K562 (cell line): ENCODE results near the gene ARAP1. TPM values are rescaled to one million over a fixed set of nuclear protein-coding genes. Genes with fewer than 3 reads are reported as not detected.
A peak's percentile ranks its signal among the peaks of the same experiment; 100 is the strongest.

ENCODE experiments used
- KDM1A ChIP-seq, 2 experiments: fragments of 450-650 bp; IDR thresholded peaks; 2 replicates each; pipeline ENCODE4 v1.6.1; 2016; ENCODE audit warnings: mild to moderate bottlenecking in 2 of 2
- MBD2 ChIP-seq: sonication (generic); IDR thresholded peaks from 2 replicates; pipeline ENCODE4 v1.6.1; 2016; ENCODE audit warnings: low read depth, borderline replicate concordance
- MCM7 ChIP-seq, 2 experiments: fragments of 450-650 bp; IDR thresholded peaks; 2 replicates each; pipeline ENCODE4 v1.6.1; 2016 to 2018
- MTA1 ChIP-seq: fragments of 450-650 bp; IDR thresholded peaks from 2 replicates; pipeline ENCODE4 v1.6.1; 2017; ENCODE audit warnings: borderline replicate concordance
- NFE2L1 ChIP-seq: fragments of 450-650 bp; IDR thresholded peaks from 2 replicates; pipeline ENCODE4 v1.6.1; 2016; ENCODE audit warnings: missing genetic modification characterization, low read depth, mild to moderate bottlenecking, missing compliant biosample characterization, moderate library complexity, borderline replicate concordance
- NFIC ChIP-seq: fragments of 450-650 bp; IDR thresholded peaks from 2 replicates; pipeline ENCODE4 v1.6.1; 2017; ENCODE audit warnings: mild to moderate bottlenecking, inconsistent platforms
- PHF21A ChIP-seq: fragments of 450-650 bp; IDR thresholded peaks from 2 replicates; pipeline ENCODE4 v1.6.1; 2017; ENCODE audit warnings: low read depth, borderline replicate concordance
- TEAD4 ChIP-seq, 2 experiments: sonication (generic) in 1 of 2; formaldehyde crosslinking in 1 of 2; IDR thresholded peaks; 2 replicates each; pipeline versions ENCODE4 v1.6.1 to v1.8.0; 2012 to 2022; ENCODE audit warnings: borderline replicate concordance in 1 of 2, inconsistent platforms in 1 of 2, low read length in 1 of 2, mild to moderate bottlenecking in 1 of 2, missing genetic modification reagents in 1 of 2
- ZC3H8 ChIP-seq: fragments of 450-650 bp; IDR thresholded peaks from 2 replicates; pipeline ENCODE4 v1.6.1; 2017
- polyA plus RNA-seq, 8 experiments: library from polyadenylated mRNA; depleted of rRNA in 4 of 8; stranded (reverse) in 5 of 8; unstranded in 3 of 8; fragments of >200 nt; fragmentation: Nextera tagmentation in 2 of 8; fragmentation: Illumina TruSeq in 1 of 8; extraction: Ambion mirVana in 2 of 8; extraction: Trizol in 1 of 8; gene quantifications; 2 replicates each; pipeline versions ENCODE4 v1.2.1 to v1.2.3, GENCODE V29; 2011 to 2014; ENCODE audit warnings: inconsistent platforms in 1 of 8, missing spikeins in 1 of 8
- total RNA-seq, 7 experiments: library from RNA; depleted of rRNA in 6 of 7; stranded (reverse); fragments of >200 nt in 6 of 7; fragmentation: Illumina TruSeq in 2 of 7; extraction: Trizol in 2 of 7; gene quantifications; 2 replicates each; pipeline versions ENCODE4 v1.2.1 to v1.2.3, GENCODE V29; 2011 to 2021; ENCODE audit warnings: low replicate concordance in 1 of 7
- TF ChIP-seq, protein P1 (sequence below): fragments of 250-450 bp; sonication (Bioruptor Pico); IDR thresholded peaks from 2 replicates; pipeline ENCODE4 v1.4.0; 2020; ENCODE audit warnings: mild to moderate bottlenecking, moderate library complexity
- TF ChIP-seq, protein P2 (sequence below): fragments of 200-400 bp; formaldehyde crosslinking; IDR thresholded peaks from 2 replicates; pipeline ENCODE4 v1.6.1; 2017; ENCODE audit warnings: mild to moderate bottlenecking, low read depth, low read length, moderate library complexity
- TF ChIP-seq, protein P3 (sequence below), 2 experiments: fragments of 450-650 bp; formaldehyde crosslinking in 1 of 2; IDR thresholded peaks; 2 replicates each; pipeline versions ENCODE4 v1.4.0 to v1.6.1; 2014 to 2020; ENCODE audit warnings: mild to moderate bottlenecking in 2 of 2, borderline replicate concordance in 1 of 2, low read depth in 1 of 2
- TF ChIP-seq, protein P4 (sequence below): fragments of 450-650 bp; formaldehyde crosslinking; IDR thresholded peaks from 2 replicates; pipeline ENCODE4 v1.4.0; 2022; ENCODE audit warnings: mild to moderate bottlenecking, moderate library complexity

The ARAP1 gene
- total and polyA plus RNA-seq, 9 of the 15 experiments (the other 6 are each of a cell fraction or from before 2014, with no cell fraction given) = 0.23 to 67.0 (median 24.6) TPM

DNA sequence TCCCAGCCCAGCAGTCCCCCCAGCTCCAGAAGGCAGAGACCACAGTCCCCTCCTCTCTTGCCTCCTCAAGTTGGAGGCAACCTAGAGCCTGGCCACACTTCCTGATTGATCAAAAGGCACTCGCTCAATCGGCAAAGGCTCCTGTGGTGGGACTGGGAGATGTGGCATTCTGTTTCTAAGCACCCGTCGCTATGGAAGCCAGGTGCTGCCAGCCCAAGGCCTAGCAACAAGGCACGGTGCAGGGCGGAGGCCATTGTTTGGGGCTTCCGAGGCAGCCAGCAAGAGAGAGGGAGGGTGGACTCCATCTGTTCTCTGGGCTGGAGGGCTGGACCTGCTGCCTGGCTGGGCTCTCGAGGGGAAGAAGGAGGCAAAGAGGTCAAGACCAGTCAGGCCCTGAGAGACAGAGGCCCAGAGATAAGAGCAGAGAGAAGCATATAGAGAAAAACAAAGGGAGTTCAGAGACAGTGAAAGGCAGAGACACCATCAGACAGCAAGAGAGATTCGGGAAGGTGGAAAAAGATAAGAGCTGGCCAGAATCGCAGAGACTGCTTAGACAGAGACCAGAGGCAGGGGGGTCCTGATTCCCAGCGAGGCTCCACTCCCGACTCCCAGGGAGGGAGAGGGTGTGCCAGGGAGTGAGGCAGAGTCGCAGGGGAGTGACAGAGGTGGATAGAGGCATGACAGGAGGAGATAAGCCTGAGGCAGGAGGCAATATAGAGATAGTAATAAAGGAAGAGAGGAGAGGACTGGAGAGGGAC is 99.2 kb downstream of the ARAP1 start (continued):
- TF ChIP-seq, protein P1, sequence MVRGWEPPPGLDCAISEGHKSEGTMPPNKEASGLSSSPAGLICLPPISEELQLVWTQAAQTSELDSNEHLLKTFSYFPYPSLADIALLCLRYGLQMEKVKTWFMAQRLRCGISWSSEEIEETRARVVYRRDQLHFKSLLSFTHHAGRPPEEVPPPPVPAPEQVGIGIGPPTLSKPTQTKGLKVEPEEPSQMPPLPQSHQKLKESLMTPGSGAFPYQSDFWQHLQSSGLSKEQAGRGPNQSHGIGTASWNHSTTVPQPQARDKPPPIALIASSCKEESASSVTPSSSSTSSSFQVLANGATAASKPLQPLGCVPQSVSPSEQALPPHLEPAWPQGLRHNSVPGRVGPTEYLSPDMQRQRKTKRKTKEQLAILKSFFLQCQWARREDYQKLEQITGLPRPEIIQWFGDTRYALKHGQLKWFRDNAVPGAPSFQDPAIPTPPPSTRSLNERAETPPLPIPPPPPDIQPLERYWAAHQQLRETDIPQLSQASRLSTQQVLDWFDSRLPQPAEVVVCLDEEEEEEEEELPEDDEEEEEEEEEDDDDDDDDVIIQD (CRISPR knock-in tag) = no peak
- TF ChIP-seq NFIC (peak; percentile 64), MBD2 (0 out of 2 replicates have a peak, but pooled peaks have one; percentile 35), ZC3H8 (no peak), MCM7 (IDR thresholded peaks at IDR 0.05) (no peak), NFE2L1 (tag) (no peak), TEAD4 (IDR thresholded peaks at IDR 0.05; ENCODE audit: low read length) (no peak; the same call in 1 of the 2 replicates), TEAD4 (CRISPR knock-in tag; IDR thresholded peaks at IDR 0.05; ENCODE audit: borderline replicate concordance) (no peak), MTA1 (peak; percentile 75), PHF21A (no peak), KDM1A (IDR thresholded peaks at IDR 0.05) (peak; percentile 58 to 61; a peak in 2 of 4 replicates)
- TF ChIP-seq, protein P2, sequence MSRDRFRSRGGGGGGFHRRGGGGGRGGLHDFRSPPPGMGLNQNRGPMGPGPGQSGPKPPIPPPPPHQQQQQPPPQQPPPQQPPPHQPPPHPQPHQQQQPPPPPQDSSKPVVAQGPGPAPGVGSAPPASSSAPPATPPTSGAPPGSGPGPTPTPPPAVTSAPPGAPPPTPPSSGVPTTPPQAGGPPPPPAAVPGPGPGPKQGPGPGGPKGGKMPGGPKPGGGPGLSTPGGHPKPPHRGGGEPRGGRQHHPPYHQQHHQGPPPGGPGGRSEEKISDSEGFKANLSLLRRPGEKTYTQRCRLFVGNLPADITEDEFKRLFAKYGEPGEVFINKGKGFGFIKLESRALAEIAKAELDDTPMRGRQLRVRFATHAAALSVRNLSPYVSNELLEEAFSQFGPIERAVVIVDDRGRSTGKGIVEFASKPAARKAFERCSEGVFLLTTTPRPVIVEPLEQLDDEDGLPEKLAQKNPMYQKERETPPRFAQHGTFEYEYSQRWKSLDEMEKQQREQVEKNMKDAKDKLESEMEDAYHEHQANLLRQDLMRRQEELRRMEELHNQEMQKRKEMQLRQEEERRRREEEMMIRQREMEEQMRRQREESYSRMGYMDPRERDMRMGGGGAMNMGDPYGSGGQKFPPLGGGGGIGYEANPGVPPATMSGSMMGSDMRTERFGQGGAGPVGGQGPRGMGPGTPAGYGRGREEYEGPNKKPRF = no peak
- TF ChIP-seq, protein P3, sequence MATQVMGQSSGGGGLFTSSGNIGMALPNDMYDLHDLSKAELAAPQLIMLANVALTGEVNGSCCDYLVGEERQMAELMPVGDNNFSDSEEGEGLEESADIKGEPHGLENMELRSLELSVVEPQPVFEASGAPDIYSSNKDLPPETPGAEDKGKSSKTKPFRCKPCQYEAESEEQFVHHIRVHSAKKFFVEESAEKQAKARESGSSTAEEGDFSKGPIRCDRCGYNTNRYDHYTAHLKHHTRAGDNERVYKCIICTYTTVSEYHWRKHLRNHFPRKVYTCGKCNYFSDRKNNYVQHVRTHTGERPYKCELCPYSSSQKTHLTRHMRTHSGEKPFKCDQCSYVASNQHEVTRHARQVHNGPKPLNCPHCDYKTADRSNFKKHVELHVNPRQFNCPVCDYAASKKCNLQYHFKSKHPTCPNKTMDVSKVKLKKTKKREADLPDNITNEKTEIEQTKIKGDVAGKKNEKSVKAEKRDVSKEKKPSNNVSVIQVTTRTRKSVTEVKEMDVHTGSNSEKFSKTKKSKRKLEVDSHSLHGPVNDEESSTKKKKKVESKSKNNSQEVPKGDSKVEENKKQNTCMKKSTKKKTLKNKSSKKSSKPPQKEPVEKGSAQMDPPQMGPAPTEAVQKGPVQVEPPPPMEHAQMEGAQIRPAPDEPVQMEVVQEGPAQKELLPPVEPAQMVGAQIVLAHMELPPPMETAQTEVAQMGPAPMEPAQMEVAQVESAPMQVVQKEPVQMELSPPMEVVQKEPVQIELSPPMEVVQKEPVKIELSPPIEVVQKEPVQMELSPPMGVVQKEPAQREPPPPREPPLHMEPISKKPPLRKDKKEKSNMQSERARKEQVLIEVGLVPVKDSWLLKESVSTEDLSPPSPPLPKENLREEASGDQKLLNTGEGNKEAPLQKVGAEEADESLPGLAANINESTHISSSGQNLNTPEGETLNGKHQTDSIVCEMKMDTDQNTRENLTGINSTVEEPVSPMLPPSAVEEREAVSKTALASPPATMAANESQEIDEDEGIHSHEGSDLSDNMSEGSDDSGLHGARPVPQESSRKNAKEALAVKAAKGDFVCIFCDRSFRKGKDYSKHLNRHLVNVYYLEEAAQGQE (IDR thresholded peaks at IDR 0.05; ENCODE audit: borderline replicate concordance) = no peak
- TF ChIP-seq, protein P3 (CRISPR knock-in tag; IDR thresholded peaks at IDR 0.05; ENCODE audit: low read depth) = no peak
- TF ChIP-seq, protein P4, sequence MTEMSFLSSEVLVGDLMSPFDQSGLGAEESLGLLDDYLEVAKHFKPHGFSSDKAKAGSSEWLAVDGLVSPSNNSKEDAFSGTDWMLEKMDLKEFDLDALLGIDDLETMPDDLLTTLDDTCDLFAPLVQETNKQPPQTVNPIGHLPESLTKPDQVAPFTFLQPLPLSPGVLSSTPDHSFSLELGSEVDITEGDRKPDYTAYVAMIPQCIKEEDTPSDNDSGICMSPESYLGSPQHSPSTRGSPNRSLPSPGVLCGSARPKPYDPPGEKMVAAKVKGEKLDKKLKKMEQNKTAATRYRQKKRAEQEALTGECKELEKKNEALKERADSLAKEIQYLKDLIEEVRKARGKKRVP (CRISPR knock-in tag) = no peak
